HepG2 (cell line): ENCODE measurements around the gene CLDN15. TPM values are rescaled to one million over a fixed set of nuclear protein-coding genes. Genes with fewer than 3 reads are reported as not detected.

Experiments
- ATAC-seq: fragments of 200-7000 bp; cut with Tn5 transposase; 3 replicates; pipeline ENCODE4 v1.9.1; 2020; ENCODE audit warnings: mild to moderate bottlenecking, moderate library complexity
- BruUV-seq: library from RNA; stranded (reverse); fragments of 400-500 nt; replicated peaks from 2 replicates; lab custom pipeline; 2021; lab: Mats Ljungman, UMichigan
- CTCF ChIA-PET: fragments of 300-600 bp; formaldehyde crosslinking; extraction: SDS; loops from one replicate; lab custom pipeline; 2021; ENCODE audit warnings: low total read pairs, inconsistent platforms, low intra/inter-chr PET ratio; lab: Yijun Ruan, JAX
- POLR2A ChIA-PET: fragments of 350-600 bp; sonication (Branson Sonifier 250); formaldehyde crosslinking; loops from one replicate; lab custom pipeline; 2020; ENCODE audit warnings: antibody characterized with exemption, inconsistent platforms; lab: Yijun Ruan, JAX
- DNase-seq: peaks from one replicate; pipeline ENCODE4 v3.0.0-alpha.2; 2015; ENCODE audit warnings: low spot score
- FAIRE-seq: peaks from 3 replicates; lab custom pipeline; 2011; peaks lifted over from hg19 to GRCh38; lab: Jason Lieb, UNC
- H2AFZ ChIP-seq: one replicate; pipeline ENCODE4 v1.6.1; 2011; ENCODE audit warnings: low read length, inconsistent platforms
- H3K27ac ChIP-seq: fragments of 300-600 bp; 3 replicates; pipeline ENCODE4 v1.8.0; 2011; ENCODE audit warnings: mixed run types, mild to moderate bottlenecking, mixed read lengths, low read length, inconsistent platforms; ENCODE audit not compliant: insufficient read depth; ENCODE audit errors: extremely low read length
- H3K27me3 ChIP-seq, 2 experiments: fragments of 200-600 bp in 1 of 2; 2 replicates in 1 of 2; 3 replicates in 1 of 2; pipeline versions ENCODE4 v1.6.0 to v1.8.0; 2011; ENCODE audit warnings: low read length in 2 of 2, mild to moderate bottlenecking in 2 of 2, moderate library complexity in 2 of 2, inconsistent platforms in 1 of 2; ENCODE audit not compliant: insufficient read depth in 2 of 2, control insufficient read depth in 1 of 2
- H3K36me3 ChIP-seq, 2 experiments: fragments of 200-600 bp in 1 of 2; replicated peaks in 1 of 2; 2 replicates in 1 of 2; 3 replicates in 1 of 2; pipeline versions ENCODE4 v1.5.1 to v1.8.0; 2011; ENCODE audit warnings: low read length in 2 of 2, inconsistent platforms in 1 of 2; ENCODE audit not compliant: insufficient read depth in 2 of 2, control insufficient read depth in 1 of 2
- H3K4me1 ChIP-seq: 2 replicates; pipeline ENCODE4 v1.5.1; 2012; ENCODE audit warnings: low read length, inconsistent platforms; ENCODE audit not compliant: insufficient read depth
- H3K4me2 ChIP-seq: 2 replicates; pipeline ENCODE4 v1.6.0; 2011; ENCODE audit warnings: low read depth, low read length, inconsistent platforms
- H3K4me3 ChIP-seq, 3 experiments: fragments of 200-600 bp in 1 of 3; sonication (generic), shearing (Covaris generic) in 1 of 3; replicated peaks in 1 of 3; 2 replicates each; pipeline ENCODE4 v1.5.1; 2011 to 2016; ENCODE audit warnings: low read length in 3 of 3, inconsistent platforms in 2 of 3, low read depth in 2 of 3, mild to moderate bottlenecking in 2 of 3, control low read depth in 1 of 3, mixed read lengths in 1 of 3; ENCODE audit not compliant: insufficient read depth in 1 of 3
- H3K79me2 ChIP-seq: one replicate; pipeline ENCODE4 v1.6.1; 2011; ENCODE audit warnings: low read length, inconsistent platforms; ENCODE audit not compliant: insufficient read depth
- H3K9ac ChIP-seq: 2 replicates; pipeline ENCODE4 v1.6.0; 2011; ENCODE audit warnings: mild to moderate bottlenecking, low read depth, low read length, inconsistent platforms; ENCODE audit not compliant: insufficient read depth
- H3K9me3 ChIP-seq: 2 replicates; pipeline ENCODE4 v1.5.1; 2012; ENCODE audit warnings: mild to moderate bottlenecking, low read length
- H4K20me1 ChIP-seq: 2 replicates; pipeline ENCODE4 v1.6.0; 2011; ENCODE audit warnings: inconsistent platforms, mild to moderate bottlenecking, low read length, moderate library complexity; ENCODE audit not compliant: insufficient read depth
- ADNP ChIP-seq: sonication (generic); formaldehyde crosslinking; IDR thresholded peaks from 2 replicates; pipeline ENCODE4 v1.4.0; 2020; ENCODE audit warnings: missing genetic modification reagents
- CEBPB ChIP-seq: IDR thresholded peaks from 2 replicates; pipeline ENCODE4 v1.6.1; 2011; ENCODE audit warnings: low read depth, low read length, improper control_type of control experiment, borderline replicate concordance
- FIP1L1 ChIP-seq: fragments of 200-400 bp; formaldehyde crosslinking; IDR thresholded peaks from 2 replicates; pipeline ENCODE4 v1.6.1; 2018; ENCODE audit warnings: low read depth, mild to moderate bottlenecking, low read length, moderate library complexity, borderline replicate concordance; ENCODE audit not compliant: insufficient read depth
- JDP2 ChIP-seq: sonication (generic); formaldehyde crosslinking; IDR thresholded peaks from 2 replicates; pipeline ENCODE4 v1.8.1; 2022; ENCODE audit warnings: missing genetic modification reagents, borderline replicate concordance
- KDM5B ChIP-seq: sonication (generic); formaldehyde crosslinking; IDR thresholded peaks from 2 replicates; pipeline ENCODE4 v1.4.0; 2020; ENCODE audit warnings: missing genetic modification reagents, mild to moderate bottlenecking, borderline replicate concordance
- PRMT3 ChIP-seq: sonication (generic); formaldehyde crosslinking; IDR thresholded peaks from 2 replicates; pipeline ENCODE4 v1.8.1; 2022; ENCODE audit warnings: low read depth, mild to moderate bottlenecking, moderate library complexity, missing genetic modification reagents, borderline replicate concordance
- SSRP1 ChIP-seq: IDR thresholded peaks from 2 replicates; pipeline ENCODE4 v1.6.1; 2016; ENCODE audit warnings: control low read depth
- XBP1 ChIP-seq: sonication (generic); formaldehyde crosslinking; IDR thresholded peaks from 2 replicates; pipeline ENCODE4 v1.5.0; 2020; ENCODE audit warnings: missing genetic modification reagents
- ZNF3 ChIP-seq: IDR thresholded peaks from 2 replicates; pipeline ENCODE4 v1.7.0; 2017; ENCODE audit warnings: inconsistent platforms
- ZNF430 ChIP-seq: sonication (generic); formaldehyde crosslinking; IDR thresholded peaks from 2 replicates; pipeline ENCODE4 v1.9.0; 2021; ENCODE audit warnings: mild to moderate bottlenecking, missing genetic modification reagents
- ZNF446 ChIP-seq: sonication (generic); formaldehyde crosslinking; IDR thresholded peaks from 2 replicates; pipeline ENCODE4 v1.5.0; 2020; ENCODE audit warnings: mild to moderate bottlenecking, missing genetic modification reagents
- ZNF597 ChIP-seq: sonication (generic); formaldehyde crosslinking; IDR thresholded peaks from 2 replicates; pipeline ENCODE4 v1.5.0; 2020; ENCODE audit warnings: missing genetic modification reagents
- ZNF598 ChIP-seq: sonication (generic); formaldehyde crosslinking; IDR thresholded peaks from 2 replicates; pipeline ENCODE4 v1.5.1; 2020; ENCODE audit warnings: mild to moderate bottlenecking, missing genetic modification reagents, borderline replicate concordance
- ZNF615 ChIP-seq: sonication (generic); formaldehyde crosslinking; IDR thresholded peaks from 2 replicates; pipeline ENCODE4 v1.5.0; 2020; ENCODE audit warnings: mild to moderate bottlenecking, missing genetic modification reagents, borderline replicate concordance
- WGBS: methylation state at CpG from one replicate; pipeline ENCODE4 v1.1.6; 2017; ENCODE audit warnings: low lambda C conversion rate; 5-methylcytosine and 5-hydroxymethylcytosine counted together
- in situ Hi-C: cut with HindIII; loops from 2 replicates; pipeline ENCODE4 v1.10.0; 2017; ENCODE audit warnings: low pct_unique_long_range_greater_than_20kb; ENCODE audit not compliant: extremely low pct_ligation_motif_present
- intact Hi-C: fragments of 100-400 bp; cut with micrococcal nuclease; formaldehyde crosslinking; loops from one replicate; pipeline ENCODE4 v1.10.0; 2022; ENCODE audit not compliant: unreplicated experiment
- polyA plus RNA-seq, 8 experiments: library from polyadenylated mRNA; depleted of rRNA in 3 of 8; stranded (reverse) in 7 of 8; unstranded in 1 of 8; fragments of >200 nt; fragmentation: Illumina TruSeq in 4 of 8; extraction: Trizol in 4 of 8; gene quantifications; 2 replicates each; pipeline versions ENCODE4 v1.2.1 to v1.2.3, GENCODE V29; 2011 to 2016; ENCODE audit warnings: low read depth in 4 of 8, missing spikeins in 1 of 8, mixed read lengths in 1 of 8; ENCODE audit not compliant: insufficient read depth in 1 of 8
- total RNA-seq, 5 experiments: library from RNA; depleted of rRNA; stranded (reverse); fragments of >200 nt; fragmentation: Illumina TruSeq; extraction: Trizol; gene quantifications; 2 replicates each; pipeline ENCODE4 v1.2.3, GENCODE V29; 2016; ENCODE audit warnings: low read depth in 1 of 5
- TF ChIP-seq, protein P1 (sequence below): sonication (generic); formaldehyde crosslinking; IDR thresholded peaks from 2 replicates; pipeline ENCODE4 v1.4.0; 2020; ENCODE audit warnings: missing genetic modification reagents
- TF ChIP-seq, protein P2 (sequence below): IDR thresholded peaks from 2 replicates; pipeline ENCODE4 v1.6.1; 2016; ENCODE audit warnings: low read depth

Gene CLDN15
- total and polyA plus RNA-seq, 2 of the 13 experiments (the other 11 are each of a cell fraction or from before 2014, with no cell fraction given), result 7.1 to 17.8 TPM

GRCh38 chr7:101234636-101235035 lies 3.0 kb downstream of the CLDN15 start:
- no TSS peak for BruUV-seq
- Histone ChIP-seq H3K9me3 (no peaks in the 10 kb centered on the region), H3K27me3 (no peaks in the 10 kb centered on the region), H3K79me2 (no peaks in the 10 kb centered on the region), H3K27ac (no peak overlapping the region), H2AFZ (no peak overlapping the region), H3K4me2 (no peak overlapping the region), H3K9ac (no peak overlapping the region), H3K4me3 (no peak overlapping the region), H3K36me3 (peaks cover 0 to 6% of the 10 kb centered on the region in 2 experiments; a peak in 2 of 5 replicates), H4K20me1 (no peaks in the 10 kb centered on the region), H3K4me1 (peaks cover 65% of the 10 kb centered on the region)
- intact Hi-C loops (no loop called here), in situ Hi-C loops (no loop called here)
- WGBS, result 100% methylated on average over 4 of the region's 5 CpGs
- ChIA-PET CTCF (interaction anchor here (1.3 kb wide), 1 partner anchor 9 kb away, joined by 4 read pairs; no protein-coding TSS in a partner anchor), POLR2A (interaction anchor here (0.8 to 3.0 kb wide), 3 partner anchors 10 to 33 kb away, joined by 4 to 11 read pairs (median 8); partner anchors contain the start of genes FIS1, PLOD3 and ZNHIT1)
- FAIRE-seq (no peak), DNase-seq (no peak), ATAC-seq (no peak)
- TF ChIP-seq XBP1 (CRISPR knock-in tag) (no peak), ZNF430 (CRISPR knock-in tag) (no peak), PRMT3 (no peak), ZNF597 (CRISPR knock-in tag) (no peak), ZNF3 (CRISPR knock-in tag) (no peak), ZNF446 (CRISPR knock-in tag) (no peak), FIP1L1 (no peak), CEBPB (no peak), ZNF615 (CRISPR knock-in tag) (no peak), ADNP (CRISPR knock-in tag) (no peak), SSRP1 (CRISPR knock-in tag) (no peak), KDM5B (no peak), JDP2 (CRISPR knock-in tag) (no peak), ZNF598 (no peak)
- TF ChIP-seq, protein P1, sequence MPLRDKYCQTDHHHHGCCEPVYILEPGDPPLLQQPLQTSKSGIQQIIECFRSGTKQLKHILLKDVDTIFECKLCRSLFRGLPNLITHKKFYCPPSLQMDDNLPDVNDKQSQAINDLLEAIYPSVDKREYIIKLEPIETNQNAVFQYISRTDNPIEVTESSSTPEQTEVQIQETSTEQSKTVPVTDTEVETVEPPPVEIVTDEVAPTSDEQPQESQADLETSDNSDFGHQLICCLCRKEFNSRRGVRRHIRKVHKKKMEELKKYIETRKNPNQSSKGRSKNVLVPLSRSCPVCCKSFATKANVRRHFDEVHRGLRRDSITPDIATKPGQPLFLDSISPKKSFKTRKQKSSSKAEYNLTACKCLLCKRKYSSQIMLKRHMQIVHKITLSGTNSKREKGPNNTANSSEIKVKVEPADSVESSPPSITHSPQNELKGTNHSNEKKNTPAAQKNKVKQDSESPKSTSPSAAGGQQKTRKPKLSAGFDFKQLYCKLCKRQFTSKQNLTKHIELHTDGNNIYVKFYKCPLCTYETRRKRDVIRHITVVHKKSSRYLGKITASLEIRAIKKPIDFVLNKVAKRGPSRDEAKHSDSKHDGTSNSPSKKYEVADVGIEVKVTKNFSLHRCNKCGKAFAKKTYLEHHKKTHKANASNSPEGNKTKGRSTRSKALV (CRISPR knock-in tag), result no peak
- TF ChIP-seq, protein P2, sequence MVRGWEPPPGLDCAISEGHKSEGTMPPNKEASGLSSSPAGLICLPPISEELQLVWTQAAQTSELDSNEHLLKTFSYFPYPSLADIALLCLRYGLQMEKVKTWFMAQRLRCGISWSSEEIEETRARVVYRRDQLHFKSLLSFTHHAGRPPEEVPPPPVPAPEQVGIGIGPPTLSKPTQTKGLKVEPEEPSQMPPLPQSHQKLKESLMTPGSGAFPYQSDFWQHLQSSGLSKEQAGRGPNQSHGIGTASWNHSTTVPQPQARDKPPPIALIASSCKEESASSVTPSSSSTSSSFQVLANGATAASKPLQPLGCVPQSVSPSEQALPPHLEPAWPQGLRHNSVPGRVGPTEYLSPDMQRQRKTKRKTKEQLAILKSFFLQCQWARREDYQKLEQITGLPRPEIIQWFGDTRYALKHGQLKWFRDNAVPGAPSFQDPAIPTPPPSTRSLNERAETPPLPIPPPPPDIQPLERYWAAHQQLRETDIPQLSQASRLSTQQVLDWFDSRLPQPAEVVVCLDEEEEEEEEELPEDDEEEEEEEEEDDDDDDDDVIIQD (CRISPR knock-in tag), result no peak
